ENCODE measurements around the gene BATF.

DNA sequence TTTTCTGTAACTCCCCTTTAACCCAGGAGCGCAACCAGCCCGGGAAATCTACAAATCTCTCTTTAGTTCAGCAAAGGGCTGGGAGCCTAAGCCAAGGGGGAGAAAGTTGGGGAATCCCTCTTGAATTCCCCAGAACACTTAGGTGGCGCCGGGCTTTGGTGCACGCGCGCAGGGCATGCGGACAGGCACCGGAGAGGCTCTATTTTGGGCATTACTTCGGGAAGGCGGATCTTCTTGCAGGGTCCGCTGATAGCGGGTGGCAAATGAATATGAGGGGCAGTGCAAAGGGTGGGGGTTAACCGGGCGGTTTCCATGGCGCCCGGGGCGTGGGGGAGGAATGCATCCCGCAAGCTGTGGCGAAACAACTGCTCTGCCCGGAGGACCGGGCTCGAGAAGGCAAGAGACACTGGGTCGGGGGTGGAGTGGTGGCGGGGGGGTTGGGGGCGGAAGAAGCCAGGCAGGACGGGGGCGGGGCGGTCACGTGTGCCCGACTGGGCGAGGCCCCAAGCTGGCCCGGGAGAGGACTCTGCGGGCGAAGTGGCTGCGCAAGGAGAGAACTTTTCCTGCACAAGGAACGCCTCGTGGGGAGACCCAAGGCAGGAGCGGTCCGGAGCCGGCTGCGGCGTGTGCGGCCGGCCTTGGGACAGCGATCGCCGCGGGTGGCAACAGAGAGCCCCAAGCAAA lies 56.0 kb downstream of the BATF start, which contains the start of gene FLVCR2:
- no peak for TF ChIP-seq ZXDB (tag by site-specific recombination; IDR thresholded peaks at IDR 0.05)
- TF ChIP-seq, protein P1, sequence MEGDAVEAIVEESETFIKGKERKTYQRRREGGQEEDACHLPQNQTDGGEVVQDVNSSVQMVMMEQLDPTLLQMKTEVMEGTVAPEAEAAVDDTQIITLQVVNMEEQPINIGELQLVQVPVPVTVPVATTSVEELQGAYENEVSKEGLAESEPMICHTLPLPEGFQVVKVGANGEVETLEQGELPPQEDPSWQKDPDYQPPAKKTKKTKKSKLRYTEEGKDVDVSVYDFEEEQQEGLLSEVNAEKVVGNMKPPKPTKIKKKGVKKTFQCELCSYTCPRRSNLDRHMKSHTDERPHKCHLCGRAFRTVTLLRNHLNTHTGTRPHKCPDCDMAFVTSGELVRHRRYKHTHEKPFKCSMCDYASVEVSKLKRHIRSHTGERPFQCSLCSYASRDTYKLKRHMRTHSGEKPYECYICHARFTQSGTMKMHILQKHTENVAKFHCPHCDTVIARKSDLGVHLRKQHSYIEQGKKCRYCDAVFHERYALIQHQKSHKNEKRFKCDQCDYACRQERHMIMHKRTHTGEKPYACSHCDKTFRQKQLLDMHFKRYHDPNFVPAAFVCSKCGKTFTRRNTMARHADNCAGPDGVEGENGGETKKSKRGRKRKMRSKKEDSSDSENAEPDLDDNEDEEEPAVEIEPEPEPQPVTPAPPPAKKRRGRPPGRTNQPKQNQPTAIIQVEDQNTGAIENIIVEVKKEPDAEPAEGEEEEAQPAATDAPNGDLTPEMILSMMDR (tag by site-specific recombination; IDR thresholded peaks at IDR 0.05): no peak
